HCT116 (cell line): ENCODE data around the gene ARID5A.

Experiments used
- CEBPB ChIP-seq: IDR thresholded peaks from 2 replicates; pipeline ENCODE4 v1.6.1; 2012; ENCODE audit warnings: low read depth
- EZH2 ChIP-seq: fragments of 200-600 bp; sonication (generic); IDR thresholded peaks from 2 replicates; pipeline ENCODE4 v1.6.1; 2017; ENCODE audit warnings: antibody characterized with exemption, mixed run types
- POLR2A ChIP-seq: IDR thresholded peaks from 2 replicates; pipeline ENCODE4 v1.7.0; 2011; ENCODE audit warnings: borderline replicate concordance; ENCODE audit not compliant: insufficient read depth, insufficient read length; ENCODE audit errors: extremely low read depth
- POLR2AphosphoS5 ChIP-seq: IDR thresholded peaks from 2 replicates; pipeline ENCODE4 v1.6.1; 2011; ENCODE audit warnings: mild to moderate bottlenecking, low read depth, low read length, moderate library complexity
- RAD21 ChIP-seq: IDR thresholded peaks from 2 replicates; pipeline ENCODE4 v1.6.1; 2012; ENCODE audit warnings: low read depth, mild to moderate bottlenecking
- TCF7L2 ChIP-seq: IDR thresholded peaks from 2 replicates; pipeline ENCODE4 v1.7.0; 2011; ENCODE audit warnings: borderline replicate concordance, inconsistent platforms; ENCODE audit not compliant: insufficient read depth, insufficient read length; ENCODE audit errors: extremely low read depth
- ZFX ChIP-seq: fragments of 450-650 bp; IDR thresholded peaks from 2 replicates; pipeline ENCODE4 v1.6.1; 2017
- TF ChIP-seq, protein P1 (sequence below): IDR thresholded peaks from 2 replicates; pipeline ENCODE4 v1.6.1; 2012; ENCODE audit warnings: low read depth
- TF ChIP-seq, protein P2 (sequence below), 3 experiments: fragments of 200-600 bp in 1 of 3; sonication (generic) in 1 of 3; IDR thresholded peaks in 2 of 3; conservative IDR thresholded peaks in 1 of 3; 2 replicates each; pipeline ENCODE4 v1.5.1; 2012 to 2017; ENCODE audit warnings: low read depth in 2 of 3, low read length in 2 of 3, antibody characterized with exemption in 1 of 3, borderline replicate concordance in 1 of 3, control low read depth in 1 of 3, mild to moderate bottlenecking in 1 of 3, mixed read lengths in 1 of 3, mixed run types in 1 of 3, moderate library complexity in 1 of 3; ENCODE audit not compliant: insufficient read depth in 1 of 3

- no peak for TF ChIP-seq POLR2A
- TF ChIP-seq, protein P1, sequence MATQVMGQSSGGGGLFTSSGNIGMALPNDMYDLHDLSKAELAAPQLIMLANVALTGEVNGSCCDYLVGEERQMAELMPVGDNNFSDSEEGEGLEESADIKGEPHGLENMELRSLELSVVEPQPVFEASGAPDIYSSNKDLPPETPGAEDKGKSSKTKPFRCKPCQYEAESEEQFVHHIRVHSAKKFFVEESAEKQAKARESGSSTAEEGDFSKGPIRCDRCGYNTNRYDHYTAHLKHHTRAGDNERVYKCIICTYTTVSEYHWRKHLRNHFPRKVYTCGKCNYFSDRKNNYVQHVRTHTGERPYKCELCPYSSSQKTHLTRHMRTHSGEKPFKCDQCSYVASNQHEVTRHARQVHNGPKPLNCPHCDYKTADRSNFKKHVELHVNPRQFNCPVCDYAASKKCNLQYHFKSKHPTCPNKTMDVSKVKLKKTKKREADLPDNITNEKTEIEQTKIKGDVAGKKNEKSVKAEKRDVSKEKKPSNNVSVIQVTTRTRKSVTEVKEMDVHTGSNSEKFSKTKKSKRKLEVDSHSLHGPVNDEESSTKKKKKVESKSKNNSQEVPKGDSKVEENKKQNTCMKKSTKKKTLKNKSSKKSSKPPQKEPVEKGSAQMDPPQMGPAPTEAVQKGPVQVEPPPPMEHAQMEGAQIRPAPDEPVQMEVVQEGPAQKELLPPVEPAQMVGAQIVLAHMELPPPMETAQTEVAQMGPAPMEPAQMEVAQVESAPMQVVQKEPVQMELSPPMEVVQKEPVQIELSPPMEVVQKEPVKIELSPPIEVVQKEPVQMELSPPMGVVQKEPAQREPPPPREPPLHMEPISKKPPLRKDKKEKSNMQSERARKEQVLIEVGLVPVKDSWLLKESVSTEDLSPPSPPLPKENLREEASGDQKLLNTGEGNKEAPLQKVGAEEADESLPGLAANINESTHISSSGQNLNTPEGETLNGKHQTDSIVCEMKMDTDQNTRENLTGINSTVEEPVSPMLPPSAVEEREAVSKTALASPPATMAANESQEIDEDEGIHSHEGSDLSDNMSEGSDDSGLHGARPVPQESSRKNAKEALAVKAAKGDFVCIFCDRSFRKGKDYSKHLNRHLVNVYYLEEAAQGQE, result no peak
- TF ChIP-seq POLR2AphosphoS5, result no peak
- TF ChIP-seq, protein P2, sequence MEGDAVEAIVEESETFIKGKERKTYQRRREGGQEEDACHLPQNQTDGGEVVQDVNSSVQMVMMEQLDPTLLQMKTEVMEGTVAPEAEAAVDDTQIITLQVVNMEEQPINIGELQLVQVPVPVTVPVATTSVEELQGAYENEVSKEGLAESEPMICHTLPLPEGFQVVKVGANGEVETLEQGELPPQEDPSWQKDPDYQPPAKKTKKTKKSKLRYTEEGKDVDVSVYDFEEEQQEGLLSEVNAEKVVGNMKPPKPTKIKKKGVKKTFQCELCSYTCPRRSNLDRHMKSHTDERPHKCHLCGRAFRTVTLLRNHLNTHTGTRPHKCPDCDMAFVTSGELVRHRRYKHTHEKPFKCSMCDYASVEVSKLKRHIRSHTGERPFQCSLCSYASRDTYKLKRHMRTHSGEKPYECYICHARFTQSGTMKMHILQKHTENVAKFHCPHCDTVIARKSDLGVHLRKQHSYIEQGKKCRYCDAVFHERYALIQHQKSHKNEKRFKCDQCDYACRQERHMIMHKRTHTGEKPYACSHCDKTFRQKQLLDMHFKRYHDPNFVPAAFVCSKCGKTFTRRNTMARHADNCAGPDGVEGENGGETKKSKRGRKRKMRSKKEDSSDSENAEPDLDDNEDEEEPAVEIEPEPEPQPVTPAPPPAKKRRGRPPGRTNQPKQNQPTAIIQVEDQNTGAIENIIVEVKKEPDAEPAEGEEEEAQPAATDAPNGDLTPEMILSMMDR (IDR thresholded peaks at IDR 0.05 in 2 of 3, conservative IDR thresholded peaks at IDR 0.05 in 1 of 3; ENCODE audit: borderline replicate concordance in 1 of 3, insufficient read depth in 1 of 3, low read depth in 2 of 3, low read length in 2 of 3), result no peak
- no peak for TF ChIP-seq RAD21
- no peak for TF ChIP-seq CEBPB
- no peak for TF ChIP-seq EZH2
- no peak for TF ChIP-seq ZFX
- TF ChIP-seq TCF7L2, result no peak
Observed at GRCh38 chr2:96523659-96524481, 12.7 kb upstream of the ARID5A start.
